Smooth muscle cell (in vitro differentiated cells): ENCODE data around the gene RANBP9. TPM values are rescaled to one million over a fixed set of nuclear protein-coding genes. Genes with fewer than 3 reads are reported as not detected.

Experiments used
- DNase-seq: peaks from one replicate; lab custom pipeline; 2025; ENCODE audit not compliant: unreplicated experiment; lab: John Stamatoyannopoulos, UW
- H2AFZ ChIP-seq: fragments of 200-600 bp; sonication (generic); 2 replicates; pipeline ENCODE4 v1.6.0; 2016; ENCODE audit warnings: antibody characterized with exemption, low read depth, mild to moderate bottlenecking
- H3F3A ChIP-seq: fragments of 200-600 bp; sonication (generic); 2 replicates; pipeline ENCODE4 v1.6.0; 2017; ENCODE audit warnings: antibody characterized with exemption, low read depth
- H3K27ac ChIP-seq: fragments of 200-600 bp; sonication (generic); 2 replicates; pipeline ENCODE4 v1.5.1; 2016; ENCODE audit warnings: low read depth, mild to moderate bottlenecking
- H3K27me3 ChIP-seq: fragments of 200-600 bp; sonication (generic); 2 replicates; pipeline ENCODE4 v1.6.1; 2016; ENCODE audit warnings: low read depth, mild to moderate bottlenecking
- H3K36me3 ChIP-seq: fragments of 200-600 bp; sonication (generic); 2 replicates; pipeline ENCODE4 v1.5.1; 2016; ENCODE audit warnings: low read depth
- H3K4me1 ChIP-seq: fragments of 200-600 bp; sonication (generic); 2 replicates; pipeline ENCODE4 v1.5.1; 2016; ENCODE audit warnings: low read depth
- H3K4me2 ChIP-seq: fragments of 200-600 bp; sonication (generic); 2 replicates; pipeline ENCODE4 v1.6.0; 2016; ENCODE audit warnings: mild to moderate bottlenecking
- H3K4me3 ChIP-seq: fragments of 200-600 bp; sonication (generic); 2 replicates; pipeline ENCODE4 v1.5.1; 2016; ENCODE audit warnings: mild to moderate bottlenecking
- H3K79me2 ChIP-seq: fragments of 200-600 bp; sonication (generic); 2 replicates; pipeline ENCODE4 v1.6.0; 2016; ENCODE audit warnings: low read depth, mild to moderate bottlenecking
- H3K9ac ChIP-seq: fragments of 200-600 bp; sonication (generic); 2 replicates; pipeline ENCODE4 v1.6.0; 2016; ENCODE audit warnings: low read depth
- H3K9me3 ChIP-seq: fragments of 200-600 bp; sonication (generic); replicated peaks from 2 replicates; pipeline ENCODE4 v1.5.1; 2016; ENCODE audit warnings: low read depth
- H4K20me1 ChIP-seq: fragments of 200-600 bp; sonication (generic); 2 replicates; pipeline ENCODE4 v1.6.0; 2016; ENCODE audit warnings: low read depth
- WGBS: methylation state at CpG from one replicate; pipeline ENCODE4 v1.1.7; 2016; ENCODE audit warnings: low lambda C conversion rate; 5-methylcytosine and 5-hydroxymethylcytosine counted together
- polyA plus RNA-seq: library from polyadenylated mRNA; unstranded; fragments of >200 nt; fragmentation: Nextera tagmentation; extraction: Ambion mirVana; gene quantifications from 2 replicates; pipeline ENCODE4 v1.2.1, GENCODE V29; 2016
- total RNA-seq: library from RNA; depleted of rRNA; stranded (reverse); fragments of >200 nt; gene quantifications from 2 replicates; pipeline ENCODE4 v1.2.3, GENCODE V29; 2014
- TF ChIP-seq, protein P1 (sequence below): fragments of 200-600 bp; sonication (generic); IDR thresholded peaks from 2 replicates; pipeline ENCODE4 v1.5.1; 2017; ENCODE audit warnings: borderline replicate concordance, mild to moderate bottlenecking, antibody characterized with exemption; ENCODE audit not compliant: insufficient read depth, poor library complexity, severe bottlenecking

RANBP9 gene
- total and polyA plus RNA-seq, 2 experiments from 2014 or later, result 26.9 to 40.9 TPM

DNA sequence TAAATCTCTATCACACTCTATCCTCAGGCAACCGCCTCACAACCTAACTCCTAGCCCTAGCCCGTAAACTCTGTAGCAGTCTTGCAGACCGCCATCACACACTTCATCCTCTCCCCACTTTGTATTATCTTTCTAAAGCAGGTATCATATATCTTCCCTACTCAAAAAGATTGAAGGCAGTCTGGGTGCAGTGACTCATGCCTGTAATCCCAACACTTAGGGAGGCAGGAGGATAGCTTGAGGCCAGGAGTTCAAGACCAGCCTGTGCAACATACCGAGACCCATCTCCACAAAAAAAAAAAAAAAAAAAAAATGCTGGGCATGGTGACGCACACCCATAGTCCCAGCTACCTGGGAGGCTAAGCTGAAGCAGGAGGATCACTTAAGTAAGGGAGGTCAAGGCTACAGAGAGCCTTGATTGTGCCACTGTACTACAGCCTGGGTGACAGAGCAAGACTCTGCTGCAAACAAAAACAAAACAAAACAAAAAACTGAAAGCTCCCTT lies 22.9 kb downstream of the RANBP9 start:
- H3F3A ChIP-seq, result no peaks in the 10 kb centered on the region
- no peak overlapping the region for H2AFZ ChIP-seq
- 91% methylated on average over 5 of the region's 5 CpGs for WGBS
- H4K20me1 ChIP-seq, result peaks cover 74% of the 10 kb centered on the region
- no peaks in the 10 kb centered on the region for H3K27me3 ChIP-seq
- peaks cover 93% of the 10 kb centered on the region for H3K79me2 ChIP-seq
- TF ChIP-seq, protein P1, sequence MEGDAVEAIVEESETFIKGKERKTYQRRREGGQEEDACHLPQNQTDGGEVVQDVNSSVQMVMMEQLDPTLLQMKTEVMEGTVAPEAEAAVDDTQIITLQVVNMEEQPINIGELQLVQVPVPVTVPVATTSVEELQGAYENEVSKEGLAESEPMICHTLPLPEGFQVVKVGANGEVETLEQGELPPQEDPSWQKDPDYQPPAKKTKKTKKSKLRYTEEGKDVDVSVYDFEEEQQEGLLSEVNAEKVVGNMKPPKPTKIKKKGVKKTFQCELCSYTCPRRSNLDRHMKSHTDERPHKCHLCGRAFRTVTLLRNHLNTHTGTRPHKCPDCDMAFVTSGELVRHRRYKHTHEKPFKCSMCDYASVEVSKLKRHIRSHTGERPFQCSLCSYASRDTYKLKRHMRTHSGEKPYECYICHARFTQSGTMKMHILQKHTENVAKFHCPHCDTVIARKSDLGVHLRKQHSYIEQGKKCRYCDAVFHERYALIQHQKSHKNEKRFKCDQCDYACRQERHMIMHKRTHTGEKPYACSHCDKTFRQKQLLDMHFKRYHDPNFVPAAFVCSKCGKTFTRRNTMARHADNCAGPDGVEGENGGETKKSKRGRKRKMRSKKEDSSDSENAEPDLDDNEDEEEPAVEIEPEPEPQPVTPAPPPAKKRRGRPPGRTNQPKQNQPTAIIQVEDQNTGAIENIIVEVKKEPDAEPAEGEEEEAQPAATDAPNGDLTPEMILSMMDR, result no peak
- no peak overlapping the region for H3K4me3 ChIP-seq
- H3K4me1 ChIP-seq, result no peaks in the 10 kb centered on the region
- H3K4me2 ChIP-seq, result no peak overlapping the region
- H3K27ac ChIP-seq, result no peak overlapping the region
- H3K9me3 ChIP-seq, result no peaks in the 10 kb centered on the region
- no peaks in the 10 kb centered on the region for H3K36me3 ChIP-seq
- DNase-seq, result no peak
- H3K9ac ChIP-seq, result no peak overlapping the region

DNA sequence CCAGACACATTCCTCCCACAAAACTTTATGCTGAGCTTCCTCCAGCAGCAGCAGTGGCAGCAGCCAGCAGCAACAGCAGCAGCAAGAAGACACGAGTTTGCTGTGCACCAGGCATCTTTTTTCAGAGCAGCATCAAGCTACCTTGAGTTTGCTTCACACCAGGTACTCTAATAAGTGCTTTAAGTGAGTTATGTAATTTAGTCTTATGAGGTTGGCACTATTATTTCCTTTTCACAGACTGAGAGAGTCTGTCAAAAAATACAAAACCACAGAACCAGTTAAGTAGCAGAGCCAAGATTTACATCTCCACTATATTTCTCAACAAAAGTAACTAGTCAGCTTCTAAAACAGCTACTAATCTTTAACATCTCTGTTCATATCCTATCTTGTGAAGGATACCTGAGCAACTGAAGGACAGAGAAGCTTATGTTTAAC lies 23.7 kb downstream of the RANBP9 start:
- no peak overlapping the region for H2AFZ ChIP-seq
- peaks cover 93% of the 10 kb centered on the region for H3K79me2 ChIP-seq
- DNase-seq, result no peak
- H3K4me2 ChIP-seq, result no peak overlapping the region
- no peaks in the 10 kb centered on the region for H3F3A ChIP-seq
- no peak overlapping the region for H3K9ac ChIP-seq
- no peaks in the 10 kb centered on the region for H3K27me3 ChIP-seq
- H4K20me1 ChIP-seq, result peaks cover 79% of the 10 kb centered on the region
- TF ChIP-seq, protein P1, result no peak
- no peaks in the 10 kb centered on the region for H3K4me1 ChIP-seq
- H3K4me3 ChIP-seq, result no peak overlapping the region
- no peaks in the 10 kb centered on the region for H3K36me3 ChIP-seq
- H3K27ac ChIP-seq, result no peak overlapping the region
- WGBS, result 63% methylated on average over 1 of the region's 1 CpG
- H3K9me3 ChIP-seq, result no peaks in the 10 kb centered on the region

DNA sequence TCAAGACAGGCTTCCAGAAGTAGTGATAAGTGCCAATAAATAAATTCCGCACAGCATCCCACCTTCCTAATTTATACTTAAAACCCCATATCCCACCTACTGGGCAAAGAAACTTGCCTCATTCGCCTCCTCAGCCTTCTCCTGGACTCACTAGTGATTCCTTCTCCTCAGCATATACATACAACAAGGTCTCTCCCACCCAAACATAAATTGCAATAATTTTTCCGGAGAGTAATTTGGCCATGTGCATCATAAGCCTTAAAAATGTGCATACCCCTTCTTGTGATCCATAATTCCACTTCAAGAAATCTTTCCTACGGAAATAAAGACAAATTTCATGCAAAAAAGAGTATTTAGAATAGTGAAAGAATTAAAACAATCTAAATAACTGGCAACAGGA lies 26.8 kb downstream of the RANBP9 start:
- peaks cover 94% of the 10 kb centered on the region for H3K79me2 ChIP-seq
- no peaks in the 10 kb centered on the region for H3F3A ChIP-seq
- TF ChIP-seq, protein P1, result no peak
- no peaks in the 10 kb centered on the region for H3K27me3 ChIP-seq
- H2AFZ ChIP-seq, result no peak overlapping the region
- H3K4me1 ChIP-seq, result no peaks in the 10 kb centered on the region
- 94% methylated on average over 4 of the region's 4 CpGs for WGBS
- H4K20me1 ChIP-seq, result peaks cover 86% of the 10 kb centered on the region
- no peaks in the 10 kb centered on the region for H3K9me3 ChIP-seq
- DNase-seq, result no peak
- H3K4me3 ChIP-seq, result no peak overlapping the region
- H3K9ac ChIP-seq, result no peak overlapping the region
- H3K27ac ChIP-seq, result no peak overlapping the region
- H3K36me3 ChIP-seq, result peaks cover 15% of the 10 kb centered on the region
- no peak overlapping the region for H3K4me2 ChIP-seq

DNA sequence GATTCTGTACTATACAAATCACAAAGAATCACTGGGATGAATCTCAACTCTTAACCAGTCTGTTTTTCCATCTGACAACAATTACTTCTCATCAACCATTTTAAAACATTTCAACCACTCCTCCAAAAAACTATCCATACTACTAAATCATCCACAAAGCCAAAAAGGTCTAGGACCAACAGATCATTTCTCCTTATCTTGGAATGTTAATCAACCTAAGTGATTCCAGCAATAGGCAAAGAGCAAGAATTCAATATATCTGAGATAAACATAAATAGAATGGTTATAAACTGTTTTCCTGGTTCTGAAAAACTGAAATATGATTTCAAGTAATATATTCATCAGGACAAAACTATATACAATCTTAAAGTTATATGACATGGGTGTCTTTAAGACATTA lies 28.6 kb downstream of the RANBP9 start:
- H2AFZ ChIP-seq, result no peak overlapping the region
- TF ChIP-seq, protein P1, result no peak
- H3F3A ChIP-seq, result peaks cover 6% of the 10 kb centered on the region
- no peak overlapping the region for H3K9ac ChIP-seq
- no peak overlapping the region for H3K27ac ChIP-seq
- no peaks in the 10 kb centered on the region for H3K4me1 ChIP-seq
- H3K9me3 ChIP-seq, result no peaks in the 10 kb centered on the region
- no peaks in the 10 kb centered on the region for H3K27me3 ChIP-seq
- no peak for DNase-seq
- peaks cover 95% of the 10 kb centered on the region for H3K79me2 ChIP-seq
- H3K4me2 ChIP-seq, result no peak overlapping the region
- H4K20me1 ChIP-seq, result peaks cover 84% of the 10 kb centered on the region
- no peak overlapping the region for H3K4me3 ChIP-seq
- H3K36me3 ChIP-seq, result peaks cover 15% of the 10 kb centered on the region
